SK-N-SH (cell line): ENCODE measurements around the gene COL3A1. TPM values are rescaled to one million over a fixed set of nuclear protein-coding genes. Genes with fewer than 3 reads are reported as not detected.

Experiments used
- CTCF ChIA-PET: fragments of 300-600, 350-600 bp; formaldehyde crosslinking; extraction: SDS; loops from one replicate; lab custom pipeline; 2021; lab: Yijun Ruan, JAX
- POLR2A ChIA-PET: fragments of 350-600 bp; sonication (Branson Sonifier 250); formaldehyde crosslinking; extraction: SDS; loops from one replicate; lab custom pipeline; 2020; ENCODE audit warnings: antibody characterized with exemption, inconsistent platforms; lab: Yijun Ruan, JAX
- DNase-seq: peaks from one replicate; pipeline ENCODE4 v3.0.0; 2012
- H2AFZ ChIP-seq: fragments of 200-600 bp; sonication (generic); 2 replicates; pipeline ENCODE4 v1.8.1; 2016; ENCODE audit warnings: antibody characterized with exemption, mild to moderate bottlenecking, low read depth
- H3F3A ChIP-seq: fragments of 200-600 bp; sonication (generic); replicated peaks from 2 replicates; pipeline ENCODE3; 2016; ENCODE audit warnings: antibody characterized with exemption, mild to moderate bottlenecking; ENCODE audit not compliant: insufficient read depth
- H3K27ac ChIP-seq, 2 experiments: fragments of 200-500 bp in 1 of 2; fragments of 200-600 bp in 1 of 2; sonication (Bioruptor generic) in 1 of 2; sonication (generic), shearing (Covaris generic) in 1 of 2; 2 replicates each; pipeline versions ENCODE4 v1.5.1 to v1.6.1; 2014 to 2016; ENCODE audit warnings: low read depth in 2 of 2, inconsistent platforms in 1 of 2, low read length in 1 of 2, mild to moderate bottlenecking in 1 of 2, mixed read lengths in 1 of 2
- H3K27me3 ChIP-seq: fragments of 200-600 bp; sonication (generic), shearing (Covaris generic); 2 replicates; pipeline ENCODE4 v1.6.1; 2016; ENCODE audit warnings: mixed run types; ENCODE audit not compliant: insufficient read depth
- H3K36me3 ChIP-seq, 2 experiments: fragments of 200-500 bp in 1 of 2; fragments of 200-600 bp in 1 of 2; sonication (Bioruptor generic) in 1 of 2; sonication (generic) in 1 of 2; replicated peaks in 1 of 2; 2 replicates each; pipeline versions ENCODE3 to v1.5.1; 2014 to 2016; ENCODE audit warnings: low read length in 1 of 2, mild to moderate bottlenecking in 1 of 2; ENCODE audit not compliant: insufficient read depth in 2 of 2, control insufficient read depth in 1 of 2
- H3K4me1 ChIP-seq, 2 experiments: fragments of 200-500 bp in 1 of 2; fragments of 200-600 bp in 1 of 2; sonication (Bioruptor generic) in 1 of 2; sonication (generic), shearing (Covaris generic) in 1 of 2; 2 replicates each; pipeline versions ENCODE4 v1.5.1 to v1.6.1; 2014 to 2016; ENCODE audit warnings: low read depth in 1 of 2, low read length in 1 of 2, mixed run types in 1 of 2; ENCODE audit not compliant: insufficient read depth in 2 of 2, control insufficient read depth in 1 of 2
- H3K4me2 ChIP-seq: fragments of 200-600 bp; sonication (generic), shearing (Covaris generic); 2 replicates; pipeline ENCODE4 v1.6.1; 2017; ENCODE audit warnings: mixed run types
- H3K4me3 ChIP-seq, 2 experiments: fragments of 200-500 bp in 1 of 2; fragments of 200-600 bp in 1 of 2; sonication (Bioruptor generic) in 1 of 2; sonication (generic), shearing (Covaris generic) in 1 of 2; 2 replicates each; pipeline versions ENCODE4 v1.5.1 to v1.8.1; 2014 to 2016; ENCODE audit warnings: low read depth in 2 of 2, inconsistent platforms in 1 of 2, low read length in 1 of 2, mild to moderate bottlenecking in 1 of 2, mixed read lengths in 1 of 2, moderate library complexity in 1 of 2
- H3K79me2 ChIP-seq: fragments of 200-600 bp; sonication (generic); 2 replicates; pipeline ENCODE4 v1.8.1; 2017; ENCODE audit warnings: mild to moderate bottlenecking; ENCODE audit not compliant: insufficient read depth
- H3K9ac ChIP-seq: fragments of 200-600 bp; sonication (generic); 2 replicates; pipeline ENCODE4 v1.6.1; 2017; ENCODE audit warnings: mixed run types
- H3K9me2 ChIP-seq: fragments of 200-600 bp; sonication (generic); 2 replicates; pipeline ENCODE4 v1.6.1; 2017; ENCODE audit warnings: mixed run types
- H3K9me3 ChIP-seq: fragments of 200-600 bp; sonication (generic); 2 replicates; pipeline ENCODE4 v1.6.1; 2017; ENCODE audit warnings: mixed run types, mild to moderate bottlenecking, moderate library complexity
- H4K20me1 ChIP-seq: fragments of 200-600 bp; sonication (generic); 2 replicates; pipeline ENCODE4 v1.6.1; 2017; ENCODE audit warnings: mild to moderate bottlenecking, mixed run types; ENCODE audit not compliant: insufficient read depth
- EP300 ChIP-seq, 2 experiments: IDR thresholded peaks; 2 replicates each; pipeline versions ENCODE4 v1.4.0 to v1.6.1; 2012; ENCODE audit warnings: borderline replicate concordance in 1 of 2, low read depth in 1 of 2, low read length in 1 of 2
- FOXJ3 ChIP-seq: sonication (generic); formaldehyde crosslinking; IDR thresholded peaks from 2 replicates; pipeline ENCODE4 v1.5.1; 2020; ENCODE audit warnings: mild to moderate bottlenecking, missing genetic modification reagents
- FOXM1 ChIP-seq: IDR thresholded peaks from 2 replicates; pipeline ENCODE4 v1.4.0; 2012; ENCODE audit warnings: low read depth, mild to moderate bottlenecking
- IRF3 ChIP-seq: fragments of 150-350 bp; IDR thresholded peaks from 2 replicates; pipeline ENCODE4 v1.6.1; 2016; ENCODE audit warnings: mild to moderate bottlenecking, low read depth, low read length
- MEF2A ChIP-seq: IDR thresholded peaks from 2 replicates; pipeline ENCODE4 v1.4.0; 2012; ENCODE audit warnings: low read depth, borderline replicate concordance
- MXI1 ChIP-seq: IDR thresholded peaks from 2 replicates; pipeline ENCODE4 v1.6.1; 2012; ENCODE audit warnings: mild to moderate bottlenecking, low read depth, low read length, improper control_type of control experiment
- NRF1 ChIP-seq: IDR thresholded peaks from 2 replicates; pipeline ENCODE4 v1.6.1; 2012; ENCODE audit warnings: low read depth, mild to moderate bottlenecking, low read length
- RAD21 ChIP-seq: IDR thresholded peaks from 2 replicates; pipeline ENCODE4 v1.6.1; 2012; ENCODE audit warnings: mild to moderate bottlenecking, low read length
- SIN3A ChIP-seq: IDR thresholded peaks from 2 replicates; pipeline ENCODE4 v1.6.1; 2012; ENCODE audit warnings: low read depth, mild to moderate bottlenecking, low read length, moderate library complexity, borderline replicate concordance
- TAF1 ChIP-seq: IDR thresholded peaks from 2 replicates; pipeline ENCODE4 v1.6.1; 2012; ENCODE audit warnings: low read depth, mild to moderate bottlenecking, low read length, moderate library complexity, borderline replicate concordance
- TEAD4 ChIP-seq: IDR thresholded peaks from 2 replicates; pipeline ENCODE4 v1.4.0; 2012; ENCODE audit warnings: mild to moderate bottlenecking, borderline replicate concordance; ENCODE audit not compliant: insufficient read depth
- USF1 ChIP-seq: IDR thresholded peaks from 2 replicates; pipeline ENCODE4 v1.4.0; 2012; ENCODE audit warnings: low read depth, borderline replicate concordance
- USF2 ChIP-seq: fragments of 150-350 bp; IDR thresholded peaks from 2 replicates; pipeline ENCODE4 v1.6.1; 2017; ENCODE audit warnings: antibody characterized with exemption, low read length, low read depth, borderline replicate concordance
- YY1 ChIP-seq: IDR thresholded peaks from 2 replicates; pipeline ENCODE4 v1.4.0; 2012; ENCODE audit warnings: low read depth, mild to moderate bottlenecking
- WGBS: methylation state at CpG from one replicate; pipeline ENCODE4 v1.1.6; 2017; ENCODE audit warnings: low lambda C conversion rate; 5-methylcytosine and 5-hydroxymethylcytosine counted together
- polyA plus RNA-seq, 3 experiments: library from polyadenylated mRNA; depleted of rRNA; stranded (reverse); fragments of >200 nt; gene quantifications; 2 replicates each; pipeline ENCODE4 v1.2.3, GENCODE V29; 2012
- TF ChIP-seq, protein P1 (sequence below): fragments of 200-600 bp; sonication (generic); IDR thresholded peaks from 2 replicates; pipeline ENCODE4 v1.6.1; 2017; ENCODE audit warnings: antibody characterized with exemption, mild to moderate bottlenecking, moderate library complexity
- TF ChIP-seq, protein P2 (sequence below): IDR thresholded peaks from 2 replicates; pipeline ENCODE4 v1.6.1; 2012; ENCODE audit warnings: mild to moderate bottlenecking, low read depth, low read length, moderate library complexity
- TF ChIP-seq, protein P3 (sequence below): IDR thresholded peaks from 2 replicates; pipeline ENCODE4; 2012

COL3A1 gene
- polyA plus RNA-seq, 1 of the 3 experiments (the other 2 are of a cell fraction) = 987 TPM

DNA sequence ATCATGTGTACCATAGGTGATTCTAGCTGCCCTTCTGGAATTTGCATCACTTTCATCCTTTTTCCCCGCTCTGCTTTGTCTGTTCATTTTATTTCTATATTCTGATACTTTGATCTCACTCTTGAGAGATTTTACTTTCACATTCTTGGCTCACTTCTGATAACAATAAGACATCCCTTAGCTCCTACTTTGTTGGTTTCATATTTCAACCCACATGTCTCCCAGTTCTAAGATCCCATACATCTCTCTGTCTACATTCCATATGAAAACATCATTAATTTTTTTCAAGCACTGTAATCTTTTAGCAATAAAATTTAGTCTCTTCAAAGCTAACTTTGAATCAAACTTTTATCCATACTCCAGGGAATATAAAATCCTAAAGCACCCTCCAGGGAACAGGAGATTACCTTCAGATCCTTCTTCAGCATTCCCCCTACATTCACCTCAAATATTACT is 75.6 kb downstream of the COL3A1 start:
- Histone ChIP-seq H2AFZ (no peak overlapping the region), H3K4me1 (peaks cover 0 to 4% of the 10 kb centered on the region in 2 experiments; a peak in 1 of 4 replicates), H3K9me2 (no peaks in the 10 kb centered on the region), H3K36me3 (peaks cover 19 to 26% of the 10 kb centered on the region in 2 experiments), H3K9me3 (no peaks in the 10 kb centered on the region), H3K4me2 (no peak overlapping the region), H3K79me2 (no peaks in the 10 kb centered on the region), H4K20me1 (no peaks in the 10 kb centered on the region), H3K27me3 (no peaks in the 10 kb centered on the region), H3F3A (no peaks in the 10 kb centered on the region), H3K9ac (no peak overlapping the region), H3K4me3 (no peak overlapping the region), H3K27ac (no peak overlapping the region; a peak in 1 of 4 replicates)
- WGBS = 97% methylated on average over 1 of the region's 1 CpG
- POLR2A ChIA-PET = no interaction called here
- DNase-seq = no peak
- no peak for TF ChIP-seq FOXM1
- TF ChIP-seq, protein P1, sequence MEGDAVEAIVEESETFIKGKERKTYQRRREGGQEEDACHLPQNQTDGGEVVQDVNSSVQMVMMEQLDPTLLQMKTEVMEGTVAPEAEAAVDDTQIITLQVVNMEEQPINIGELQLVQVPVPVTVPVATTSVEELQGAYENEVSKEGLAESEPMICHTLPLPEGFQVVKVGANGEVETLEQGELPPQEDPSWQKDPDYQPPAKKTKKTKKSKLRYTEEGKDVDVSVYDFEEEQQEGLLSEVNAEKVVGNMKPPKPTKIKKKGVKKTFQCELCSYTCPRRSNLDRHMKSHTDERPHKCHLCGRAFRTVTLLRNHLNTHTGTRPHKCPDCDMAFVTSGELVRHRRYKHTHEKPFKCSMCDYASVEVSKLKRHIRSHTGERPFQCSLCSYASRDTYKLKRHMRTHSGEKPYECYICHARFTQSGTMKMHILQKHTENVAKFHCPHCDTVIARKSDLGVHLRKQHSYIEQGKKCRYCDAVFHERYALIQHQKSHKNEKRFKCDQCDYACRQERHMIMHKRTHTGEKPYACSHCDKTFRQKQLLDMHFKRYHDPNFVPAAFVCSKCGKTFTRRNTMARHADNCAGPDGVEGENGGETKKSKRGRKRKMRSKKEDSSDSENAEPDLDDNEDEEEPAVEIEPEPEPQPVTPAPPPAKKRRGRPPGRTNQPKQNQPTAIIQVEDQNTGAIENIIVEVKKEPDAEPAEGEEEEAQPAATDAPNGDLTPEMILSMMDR = no peak
- TF ChIP-seq FOXJ3 (CRISPR knock-in tag) = no peak
- TF ChIP-seq, protein P2, sequence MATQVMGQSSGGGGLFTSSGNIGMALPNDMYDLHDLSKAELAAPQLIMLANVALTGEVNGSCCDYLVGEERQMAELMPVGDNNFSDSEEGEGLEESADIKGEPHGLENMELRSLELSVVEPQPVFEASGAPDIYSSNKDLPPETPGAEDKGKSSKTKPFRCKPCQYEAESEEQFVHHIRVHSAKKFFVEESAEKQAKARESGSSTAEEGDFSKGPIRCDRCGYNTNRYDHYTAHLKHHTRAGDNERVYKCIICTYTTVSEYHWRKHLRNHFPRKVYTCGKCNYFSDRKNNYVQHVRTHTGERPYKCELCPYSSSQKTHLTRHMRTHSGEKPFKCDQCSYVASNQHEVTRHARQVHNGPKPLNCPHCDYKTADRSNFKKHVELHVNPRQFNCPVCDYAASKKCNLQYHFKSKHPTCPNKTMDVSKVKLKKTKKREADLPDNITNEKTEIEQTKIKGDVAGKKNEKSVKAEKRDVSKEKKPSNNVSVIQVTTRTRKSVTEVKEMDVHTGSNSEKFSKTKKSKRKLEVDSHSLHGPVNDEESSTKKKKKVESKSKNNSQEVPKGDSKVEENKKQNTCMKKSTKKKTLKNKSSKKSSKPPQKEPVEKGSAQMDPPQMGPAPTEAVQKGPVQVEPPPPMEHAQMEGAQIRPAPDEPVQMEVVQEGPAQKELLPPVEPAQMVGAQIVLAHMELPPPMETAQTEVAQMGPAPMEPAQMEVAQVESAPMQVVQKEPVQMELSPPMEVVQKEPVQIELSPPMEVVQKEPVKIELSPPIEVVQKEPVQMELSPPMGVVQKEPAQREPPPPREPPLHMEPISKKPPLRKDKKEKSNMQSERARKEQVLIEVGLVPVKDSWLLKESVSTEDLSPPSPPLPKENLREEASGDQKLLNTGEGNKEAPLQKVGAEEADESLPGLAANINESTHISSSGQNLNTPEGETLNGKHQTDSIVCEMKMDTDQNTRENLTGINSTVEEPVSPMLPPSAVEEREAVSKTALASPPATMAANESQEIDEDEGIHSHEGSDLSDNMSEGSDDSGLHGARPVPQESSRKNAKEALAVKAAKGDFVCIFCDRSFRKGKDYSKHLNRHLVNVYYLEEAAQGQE = no peak
- TF ChIP-seq, protein P3, sequence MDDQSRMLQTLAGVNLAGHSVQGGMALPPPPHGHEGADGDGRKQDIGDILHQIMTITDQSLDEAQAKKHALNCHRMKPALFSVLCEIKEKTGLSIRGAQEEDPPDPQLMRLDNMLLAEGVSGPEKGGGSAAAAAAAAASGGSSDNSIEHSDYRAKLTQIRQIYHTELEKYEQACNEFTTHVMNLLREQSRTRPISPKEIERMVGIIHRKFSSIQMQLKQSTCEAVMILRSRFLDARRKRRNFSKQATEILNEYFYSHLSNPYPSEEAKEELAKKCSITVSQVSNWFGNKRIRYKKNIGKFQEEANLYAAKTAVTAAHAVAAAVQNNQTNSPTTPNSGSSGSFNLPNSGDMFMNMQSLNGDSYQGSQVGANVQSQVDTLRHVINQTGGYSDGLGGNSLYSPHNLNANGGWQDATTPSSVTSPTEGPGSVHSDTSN = no peak
- no peak for TF ChIP-seq NRF1
- TF ChIP-seq RAD21 = no peak
- no peak for TF ChIP-seq TAF1
- TF ChIP-seq MXI1 = no peak
- no peak for TF ChIP-seq SIN3A
- no peak for TF ChIP-seq EP300 (IDR thresholded peaks at IDR 0.05; ENCODE audit: borderline replicate concordance in 1 of 2, low read depth in 1 of 2, low read length in 1 of 2)
- TF ChIP-seq IRF3 = no peak
- no peak for TF ChIP-seq USF1
- no peak for TF ChIP-seq YY1
- TF ChIP-seq TEAD4 = no peak
- TF ChIP-seq USF2 = no peak
- TF ChIP-seq MEF2A = no peak
- CTCF ChIA-PET = no interaction called here
